T-helper 17 cell (primary cell): ENCODE data around the gene FAM118A. TPM values are rescaled to one million over a fixed set of nuclear protein-coding genes. Genes with fewer than 3 reads are reported as not detected.
"Not testable (repeated sequence)": the region's sequence is repeated elsewhere in the genome, so short reads cannot be mapped to it uniquely, and the experiment has no call there.

Experiments
- ATAC-seq: fragments of 150-1000 bp; cut with Tn5 transposase; 2 replicates; pipeline ENCODE4 v1.10.0; 2021; ENCODE audit warnings: mild to moderate bottlenecking, moderate library complexity
- DNase-seq, 3 donors: peaks; one replicate each; pipeline versions ENCODE4 v3.0.0 to v3.0.0-alpha.2; 2020 to 2021
- H3K9me3 ChIP-seq: one replicate; pipeline ENCODE4 v1.7.0; 2013; ENCODE audit warnings: low read length, mild to moderate bottlenecking; ENCODE audit not compliant: control insufficient read depth, poor library complexity, severe bottlenecking
- H3K27ac Mint-ChIP-seq: one replicate; pipeline ENCODE4 v1.8.0; 2022; ENCODE audit warnings: mild to moderate bottlenecking, moderate library complexity, mixed read lengths
- H3K27me3 Mint-ChIP-seq: one replicate; pipeline ENCODE4 v1.8.0; 2022; ENCODE audit warnings: mixed read lengths
- H3K36me3 Mint-ChIP-seq: one replicate; pipeline ENCODE4 v1.8.0; 2022; ENCODE audit warnings: low read depth, mixed read lengths
- H3K4me1 Mint-ChIP-seq: one replicate; pipeline ENCODE4 v1.8.0; 2022; ENCODE audit warnings: mild to moderate bottlenecking, mixed read lengths
- H3K4me3 Mint-ChIP-seq: one replicate; pipeline ENCODE4 v1.8.0; 2022; ENCODE audit warnings: mild to moderate bottlenecking, moderate library complexity, mixed read lengths
- total RNA-seq, 4 donors: library from RNA in 2 of 4; stranded (reverse) in 2 of 4; gene quantifications; one replicate each; pipeline ENCODE4 v1.2.3 and lab custom pipeline; 2022 to 2026

The FAM118A gene
- total RNA-seq, 2 donors from 2014 or later: 162 to 200 TPM

- ATAC-seq: peak; percentile 77
- H3K9me3 ChIP-seq: no peaks in the 10 kb centered on the region
- Mint-ChIP-seq H3K4me3 (peak overlapping the region; percentile 90), H3K36me3 (no peaks in the 10 kb centered on the region), H3K4me1 (peaks cover 60% of the 10 kb centered on the region), H3K27ac (peak overlapping the region; percentile 100), H3K27me3 (no peaks in the 10 kb centered on the region)
- peak; percentile 33 to 57 (median 56) for DNase-seq
These were observed 9.0 kb downstream of the FAM118A start for GRCh38 chr22:45318558-45319323.

- H3K4me3 Mint-ChIP-seq: peak overlapping the region; percentile 90
- no peaks in the 10 kb centered on the region for H3K27me3 Mint-ChIP-seq
- peaks cover 59% of the 10 kb centered on the region for H3K4me1 Mint-ChIP-seq
- no peaks in the 10 kb centered on the region for H3K9me3 ChIP-seq
- H3K36me3 Mint-ChIP-seq: no peaks in the 10 kb centered on the region
- ATAC-seq: no peak
- DNase-seq: no peak
- peak overlapping the region; percentile 100 for H3K27ac Mint-ChIP-seq
These were observed 9.6 kb downstream of the FAM118A start for GRCh38 chr22:45319324-45319685.

GRCh38 chr22:45320357-45320976 lies 10.7 kb downstream of the FAM118A start:
- Mint-ChIP-seq H3K27me3 (no peaks in the 10 kb centered on the region), H3K36me3 (peaks cover 5% of the 10 kb centered on the region), H3K4me3 (peak overlapping the region; percentile 90), H3K4me1 (peaks cover 55% of the 10 kb centered on the region), H3K27ac (peak overlapping the region; percentile 100)
- H3K9me3 ChIP-seq: no peaks in the 10 kb centered on the region
- no peak for DNase-seq
- no peak for ATAC-seq

- ATAC-seq (no peak), DNase-seq (no peak)
- Mint-ChIP-seq H3K27me3 (no peaks in the 10 kb centered on the region), H3K4me1 (peaks cover 50% of the 10 kb centered on the region), H3K4me3 (no peak overlapping the region), H3K27ac (peak overlapping the region; percentile 81), H3K36me3 (peaks cover 7% of the 10 kb centered on the region)
- no peaks in the 10 kb centered on the region for H3K9me3 ChIP-seq
These were observed 12.1 kb downstream of the FAM118A start for GRCh38 chr22:45321827-45322226.

GRCh38 chr22:45322873-45323525 lies 13.3 kb downstream of the FAM118A start:
- Mint-ChIP-seq H3K27ac (peak overlapping the region; percentile 86), H3K4me1 (peaks cover 42% of the 10 kb centered on the region), H3K4me3 (peak overlapping the region; percentile 65), H3K27me3 (no peaks in the 10 kb centered on the region), H3K36me3 (peaks cover 7% of the 10 kb centered on the region)
- DNase-seq (no peak), ATAC-seq (no peak)
- no peaks in the 10 kb centered on the region for H3K9me3 ChIP-seq

- no peaks in the 10 kb centered on the region for H3K27me3 Mint-ChIP-seq
- ATAC-seq: no peak
- DNase-seq: no peak
- no peak overlapping the region for H3K4me3 Mint-ChIP-seq
- no peaks in the 10 kb centered on the region for H3K9me3 ChIP-seq
- peaks cover 7% of the 10 kb centered on the region for H3K36me3 Mint-ChIP-seq
- H3K27ac Mint-ChIP-seq: peak overlapping the region; percentile 86
- H3K4me1 Mint-ChIP-seq: peaks cover 35% of the 10 kb centered on the region
These were observed 14.0 kb downstream of the FAM118A start for GRCh38 chr22:45323695-45324094.

- ATAC-seq: no peak
- H3K9me3 ChIP-seq: no peaks in the 10 kb centered on the region
- Mint-ChIP-seq H3K4me3 (no peak overlapping the region), H3K36me3 (peaks cover 7% of the 10 kb centered on the region), H3K27me3 (no peaks in the 10 kb centered on the region), H3K27ac (peak overlapping the region; percentile 86), H3K4me1 (peaks cover 29% of the 10 kb centered on the region)
- no peak for DNase-seq
These were observed 14.6 kb downstream of the FAM118A start for GRCh38 chr22:45324311-45324711.

GRCh38 chr22:45328261-45328660 lies 18.5 kb downstream of the FAM118A start:
- not testable (repeated sequence) for H3K36me3 Mint-ChIP-seq, ATAC-seq, H3K4me3 Mint-ChIP-seq, DNase-seq, H3K27me3 Mint-ChIP-seq, H3K9me3 ChIP-seq
- H3K4me1 Mint-ChIP-seq: peaks cover 15% of the 10 kb centered on the region
- H3K27ac Mint-ChIP-seq: peak overlapping the region; percentile 27

- Mint-ChIP-seq H3K36me3 (peaks cover 9% of the 10 kb centered on the region), H3K27me3 (no peaks in the 10 kb centered on the region)
These were observed 19.2 kb downstream of the FAM118A start for GRCh38 chr22:45328822-45329529.

GRCh38 chr22:45329530-45329936 lies 19.8 kb downstream of the FAM118A start:
- H3K27ac Mint-ChIP-seq: peak overlapping the region; percentile 47
- H3K4me3 Mint-ChIP-seq: no peak overlapping the region

More at GRCh38 chr22:45328822-45329529, 19.2 kb downstream of the FAM118A start:
- H3K27ac Mint-ChIP-seq: peak overlapping the region; percentile 47
- ATAC-seq: no peak
- H3K4me3 Mint-ChIP-seq: no peak overlapping the region
- DNase-seq: no peak
- H3K4me1 Mint-ChIP-seq: peaks cover 12% of the 10 kb centered on the region
- no peaks in the 10 kb centered on the region for H3K9me3 ChIP-seq

GRCh38 chr22:45330548-45330947 lies 20.8 kb downstream of the FAM118A start:
- ATAC-seq: no peak
- peaks cover 3% of the 10 kb centered on the region for H3K36me3 Mint-ChIP-seq
- H3K27ac Mint-ChIP-seq: peak overlapping the region; percentile 76

More at GRCh38 chr22:45329530-45329936, 19.8 kb downstream of the FAM118A start:
- H3K36me3 Mint-ChIP-seq: peaks cover 9% of the 10 kb centered on the region
- peaks cover 16% of the 10 kb centered on the region for H3K4me1 Mint-ChIP-seq
- H3K9me3 ChIP-seq: no peaks in the 10 kb centered on the region
- no peak for DNase-seq
- H3K27me3 Mint-ChIP-seq: no peaks in the 10 kb centered on the region
- no peak for ATAC-seq

GRCh38 chr22:45331486-45331885 lies 21.8 kb downstream of the FAM118A start:
- Mint-ChIP-seq H3K27me3 (no peaks in the 10 kb centered on the region), H3K4me3 (peak overlapping the region; percentile 15), H3K27ac (peak overlapping the region; percentile 27), H3K4me1 (peaks cover 6% of the 10 kb centered on the region), H3K36me3 (peaks cover 2% of the 10 kb centered on the region)
- ATAC-seq: no peak
- no peaks in the 10 kb centered on the region for H3K9me3 ChIP-seq
- DNase-seq: no peak

More at GRCh38 chr22:45330548-45330947, 20.8 kb downstream of the FAM118A start:
- H3K27me3 Mint-ChIP-seq: no peaks in the 10 kb centered on the region
- H3K9me3 ChIP-seq: no peaks in the 10 kb centered on the region
- H3K4me1 Mint-ChIP-seq: peaks cover 8% of the 10 kb centered on the region
- peak overlapping the region; percentile 56 for H3K4me3 Mint-ChIP-seq
- no peak for DNase-seq

- no peak overlapping the region for H3K4me3 Mint-ChIP-seq
These were observed 22.3 kb downstream of the FAM118A start for GRCh38 chr22:45332001-45332400.

More at GRCh38 chr22:45332001-45332400, 22.3 kb downstream of the FAM118A start:
- H3K36me3 Mint-ChIP-seq: peaks cover 2% of the 10 kb centered on the region
- H3K27ac Mint-ChIP-seq: peak overlapping the region; percentile 27
- peaks cover 6% of the 10 kb centered on the region for H3K4me1 Mint-ChIP-seq
- peak; percentile 7 for ATAC-seq
- no peaks in the 10 kb centered on the region for H3K9me3 ChIP-seq
- no peaks in the 10 kb centered on the region for H3K27me3 Mint-ChIP-seq
- no peak for DNase-seq
